PC-3 (cell line): ENCODE measurements around the gene ADAMTSL1. TPM values are rescaled to one million over a fixed set of nuclear protein-coding genes. Genes with fewer than 3 reads are reported as not detected.

ENCODE experiments used
- ATAC-seq: fragments of 200-7000 bp; cut with Tn5 transposase; 2 replicates; pipeline ENCODE4 v1.9.1; 2020; ENCODE audit warnings: mild to moderate bottlenecking, moderate library complexity
- BruUV-seq: library from RNA; stranded (reverse); fragments of 400-500 nt; replicated peaks from 2 replicates; lab custom pipeline; 2021; lab: Mats Ljungman, UMichigan
- CTCF ChIA-PET: fragments of 300-600 bp; sonication (Branson Sonifier 250); formaldehyde crosslinking; loops from one replicate; lab custom pipeline; 2022; ENCODE audit warnings: antibody characterized with exemption; lab: Charles Lee
- POLR2A ChIA-PET: fragments of 300-600 bp; sonication (Branson Sonifier 250); formaldehyde crosslinking; loops from one replicate; lab custom pipeline; 2022; ENCODE audit warnings: antibody characterized with exemption; ENCODE audit not compliant: unreplicated experiment; lab: Charles Lee
- DNase-seq: peaks from one replicate; pipeline ENCODE4 v3.0.0-alpha.2; 2015
- H2AFZ ChIP-seq: fragments of 300-600 bp; sonication (generic); 2 replicates; pipeline ENCODE4 v1.6.0; 2016; ENCODE audit warnings: antibody characterized with exemption, low read length
- H3F3A ChIP-seq: fragments of 300-600 bp; sonication (generic); one replicate; pipeline ENCODE4 v1.6.0; 2017; ENCODE audit warnings: antibody characterized with exemption, low read length, control low read depth, mild to moderate bottlenecking; ENCODE audit not compliant: unreplicated experiment
- H3K27ac ChIP-seq: fragments of 300-600 bp; sonication (generic); 2 replicates; pipeline ENCODE4 v1.5.1; 2016; ENCODE audit warnings: mild to moderate bottlenecking, low read length
- H3K27me3 ChIP-seq: fragments of 300-600 bp; sonication (generic); 2 replicates; pipeline ENCODE4 v1.6.1; 2016; ENCODE audit warnings: low read length, mixed read lengths
- H3K36me3 ChIP-seq: fragments of 300-600 bp; sonication (generic); 2 replicates; pipeline ENCODE4 v1.6.1; 2016; ENCODE audit warnings: low read depth, mixed run types, low read length, mixed read lengths
- H3K4me1 ChIP-seq: fragments of 300-600 bp; sonication (generic); 2 replicates; pipeline ENCODE4 v1.5.1; 2016; ENCODE audit warnings: low read length; ENCODE audit not compliant: insufficient read depth
- H3K4me2 ChIP-seq: fragments of 300-600 bp; sonication (generic); 2 replicates; pipeline ENCODE4 v1.6.0; 2016; ENCODE audit warnings: low read length
- H3K4me3 ChIP-seq: fragments of 300-600 bp; sonication (generic); 2 replicates; pipeline ENCODE4 v1.5.1; 2016; ENCODE audit warnings: mild to moderate bottlenecking, low read length, mixed read lengths
- H3K79me2 ChIP-seq: fragments of 300-600 bp; sonication (generic); 2 replicates; pipeline ENCODE4 v1.6.1; 2017; ENCODE audit warnings: low read length, mixed read lengths
- H3K9ac ChIP-seq: fragments of 300-600 bp; sonication (generic); 2 replicates; pipeline ENCODE4 v1.6.0; 2016; ENCODE audit warnings: mild to moderate bottlenecking, low read length
- H3K9me2 ChIP-seq: fragments of 300-600 bp; sonication (generic); replicated peaks from 2 replicates; pipeline ENCODE4 v1.6.1; 2016; ENCODE audit warnings: mixed run types, low read length, mixed read lengths
- H3K9me3 ChIP-seq: fragments of 300-600 bp; sonication (generic); 2 replicates; pipeline ENCODE4 v1.6.1; 2016; ENCODE audit warnings: low read length, mixed read lengths
- H4K20me1 ChIP-seq: fragments of 300-600 bp; sonication (generic); 2 replicates; pipeline ENCODE4 v1.6.1; 2016; ENCODE audit warnings: low read length, mixed read lengths
- CTCF ChIP-seq: fragments of 300-600 bp; sonication (generic); conservative IDR thresholded peaks from 2 replicates; pipeline ENCODE4 v1.5.1; 2017; ENCODE audit warnings: antibody characterized with exemption, low read depth, mild to moderate bottlenecking, low read length
- EZH2 ChIP-seq: fragments of 300-600 bp; sonication (generic); IDR thresholded peaks from one replicate; pipeline ENCODE4 v1.6.1; 2017; ENCODE audit warnings: antibody characterized with exemption, mild to moderate bottlenecking, low read length; ENCODE audit not compliant: unreplicated experiment
- EZH2phosphoT487 ChIP-seq: fragments of 300-600 bp; sonication (generic); IDR thresholded peaks from 2 replicates; pipeline ENCODE4 v1.6.1; 2018; ENCODE audit warnings: mild to moderate bottlenecking, antibody characterized with exemption, low read length, borderline replicate concordance
- intact Hi-C: fragments of 100-400 bp; cut with micrococcal nuclease; formaldehyde crosslinking; loops from 2 replicates; pipeline ENCODE4 v1.9.0; 2023
- total RNA-seq: library from RNA; depleted of rRNA; stranded (reverse); fragments of >200 nt; gene quantifications from 2 replicates; pipeline ENCODE4 v1.2.3, GENCODE V29; 2014

The ADAMTSL1 gene
- total RNA-seq, 1 experiment from 2014 or later = 0.26 TPM

- TF ChIP-seq EZH2phosphoT487 (no peak), CTCF (no peak), EZH2 (no peak)
- DNase-seq (no peak), ATAC-seq (no peak)
- BruUV-seq = no TSS peak
- Histone ChIP-seq H3K9ac (no peak overlapping the region), H3K27me3 (no peaks in the 10 kb centered on the region), H3K4me2 (no peak overlapping the region), H4K20me1 (no peaks in the 10 kb centered on the region), H3K9me2 (no peaks in the 10 kb centered on the region), H3K27ac (peak overlapping the region; percentile 75), H3K4me1 (peaks cover 10% of the 10 kb centered on the region; the same call in 1 of the 2 replicates), H3K4me3 (no peak overlapping the region), H3K79me2 (no peaks in the 10 kb centered on the region), H2AFZ (no peak overlapping the region), H3F3A (no peaks in the 10 kb centered on the region), H3K36me3 (no peaks in the 10 kb centered on the region), H3K9me3 (no peaks in the 10 kb centered on the region; the same call in 1 of the 2 replicates)
- CTCF ChIA-PET = no interaction called here
- POLR2A ChIA-PET = no interaction called here
- intact Hi-C loops = no loop called here
Measured at GRCh38 chr9:18555105-18555883, 81.3 kb downstream of the ADAMTSL1 start.

GRCh38 chr9:18564018-18564880 lies 90.3 kb downstream of the ADAMTSL1 start:
- H3K4me3 ChIP-seq = no peak overlapping the region
- no peak overlapping the region; the same call in 1 of the 2 replicates for H3K9ac ChIP-seq
- no peaks in the 10 kb centered on the region for H3K9me3 ChIP-seq
- no peak for ATAC-seq
- H3K9me2 ChIP-seq = no peaks in the 10 kb centered on the region
- H3K79me2 ChIP-seq = no peaks in the 10 kb centered on the region
- H3K4me2 ChIP-seq = no peak overlapping the region
- no peaks in the 10 kb centered on the region for H3K36me3 ChIP-seq
- no peaks in the 10 kb centered on the region for H3F3A ChIP-seq
- H3K27ac ChIP-seq = no peak overlapping the region
- ChIA-PET POLR2A (interaction anchor here (0.6 kb wide), 1 partner anchor 297 kb away, joined by 3 read pairs; no protein-coding TSS in a partner anchor), CTCF (no interaction called here)
- TF ChIP-seq CTCF (no peak), EZH2 (no peak), EZH2phosphoT487 (no peak)
- no peak for DNase-seq
- BruUV-seq = no TSS peak
- no peaks in the 10 kb centered on the region for H4K20me1 ChIP-seq
- H2AFZ ChIP-seq = no peak overlapping the region
- intact Hi-C loops = no loop called here
- peaks cover 31% of the 10 kb centered on the region for H3K4me1 ChIP-seq
- H3K27me3 ChIP-seq = no peaks in the 10 kb centered on the region
